Measurements from ENCODE around the gene PDE6B. TPM values are rescaled to one million over a fixed set of nuclear protein-coding genes. Genes with fewer than 3 reads are reported as not detected.
"Not testable (repeated sequence)": the region's sequence is repeated elsewhere in the genome, so short reads cannot be mapped to it uniquely, and the experiment has no call there.

PDE6B gene
- total and polyA plus RNA-seq, 10 donors, result 4.4 to 19.8 (median 11.8) TPM

DNA sequence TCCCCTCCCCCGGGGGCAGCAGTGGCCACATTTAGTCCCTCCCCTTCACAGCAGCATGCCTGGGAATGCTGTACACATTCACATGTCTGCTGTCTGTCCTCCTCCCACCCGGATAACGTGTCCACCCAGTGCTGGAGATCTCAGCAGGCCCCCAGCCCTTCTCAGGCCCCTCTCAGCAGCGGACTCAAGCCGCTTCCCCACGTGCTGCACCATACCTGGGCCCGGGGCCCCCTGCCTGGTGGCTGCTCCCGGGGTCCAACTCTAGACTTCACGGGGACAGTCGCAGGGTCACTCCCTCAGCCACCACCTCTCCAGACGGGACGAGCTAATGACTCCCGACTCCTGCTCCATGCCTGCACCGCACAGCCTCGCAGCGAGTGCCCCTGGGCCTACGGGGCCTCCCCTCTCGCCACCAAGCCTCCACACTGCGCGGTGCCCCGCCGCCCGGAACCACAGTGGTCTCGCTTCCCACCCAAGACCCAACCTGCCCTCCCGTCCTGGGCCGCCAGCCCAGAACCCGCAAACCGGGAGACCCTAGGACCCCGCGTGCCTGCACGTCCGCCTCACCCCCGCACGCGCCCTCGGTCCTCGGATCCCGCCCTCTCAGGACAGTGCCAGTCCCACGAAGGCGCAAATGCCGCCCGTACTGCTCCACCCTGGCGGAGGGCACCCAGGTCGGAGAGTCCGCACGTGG lies 79.0 kb downstream of the PDE6B start:
- Histone ChIP-seq H3K27ac (no peak overlapping the region), H3K4me1 (peaks cover 17 to 71% (median 39%) of the 10 kb centered on the region in 6 donors), H3K36me3 (peaks cover 0 to 6% (median 0%) of the 10 kb centered on the region in 6 donors), H3K4me3 (peak overlapping the region in 1 of 8 donors; percentile 90), H3K9me3 (no peaks in the 10 kb centered on the region), H3K27me3 (replicated peaks in 1 of 7) (no peaks in the 10 kb centered on the region)
- intact Hi-C loops (cut with DNase I; ENCODE audit: low total_unique reads), result no loop called here
- 90 to 97% (median 95%) methylated on average over 45 to 46 of the region's 46 CpGs for WGBS, 5 donors
- TF ChIP-seq, protein P1, sequence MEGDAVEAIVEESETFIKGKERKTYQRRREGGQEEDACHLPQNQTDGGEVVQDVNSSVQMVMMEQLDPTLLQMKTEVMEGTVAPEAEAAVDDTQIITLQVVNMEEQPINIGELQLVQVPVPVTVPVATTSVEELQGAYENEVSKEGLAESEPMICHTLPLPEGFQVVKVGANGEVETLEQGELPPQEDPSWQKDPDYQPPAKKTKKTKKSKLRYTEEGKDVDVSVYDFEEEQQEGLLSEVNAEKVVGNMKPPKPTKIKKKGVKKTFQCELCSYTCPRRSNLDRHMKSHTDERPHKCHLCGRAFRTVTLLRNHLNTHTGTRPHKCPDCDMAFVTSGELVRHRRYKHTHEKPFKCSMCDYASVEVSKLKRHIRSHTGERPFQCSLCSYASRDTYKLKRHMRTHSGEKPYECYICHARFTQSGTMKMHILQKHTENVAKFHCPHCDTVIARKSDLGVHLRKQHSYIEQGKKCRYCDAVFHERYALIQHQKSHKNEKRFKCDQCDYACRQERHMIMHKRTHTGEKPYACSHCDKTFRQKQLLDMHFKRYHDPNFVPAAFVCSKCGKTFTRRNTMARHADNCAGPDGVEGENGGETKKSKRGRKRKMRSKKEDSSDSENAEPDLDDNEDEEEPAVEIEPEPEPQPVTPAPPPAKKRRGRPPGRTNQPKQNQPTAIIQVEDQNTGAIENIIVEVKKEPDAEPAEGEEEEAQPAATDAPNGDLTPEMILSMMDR (IDR thresholded peaks at IDR 0.05 in 8 of 11, conservative IDR thresholded peaks at IDR 0.05 in 3 of 11), result no peak
- TF ChIP-seq POLR2A (IDR thresholded peaks at IDR 0.05) (no peak), POLR2AphosphoS5 (IDR thresholded peaks at IDR 0.05) (no peak)
- peak; percentile 89 for DNase-seq

DNA sequence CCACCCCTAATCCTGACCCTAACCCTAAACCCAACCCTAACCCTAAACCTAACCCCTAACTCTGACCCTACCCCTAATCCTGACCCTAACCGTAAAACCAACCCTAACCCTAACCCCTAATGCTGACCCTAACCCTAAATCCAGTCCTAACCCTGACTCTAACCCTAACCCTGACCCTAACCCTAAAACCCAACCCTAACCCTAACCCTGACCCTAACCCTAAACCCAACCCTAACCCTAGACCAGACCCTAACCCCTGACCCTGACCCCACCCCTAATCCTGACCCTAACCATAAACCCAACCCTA lies 79.6 kb downstream of the PDE6B start:
- peak overlapping the region in 4 of 8 donors; percentile 52 to 90 (median 75) for H3K4me3 ChIP-seq
- WGBS, 5 donors, result 95 to 100% (median 97%) methylated on average over 1 of the region's 1 CpG
- peak overlapping the region in 5 of 8 donors; percentile 88 to 97 (median 94) for H3K27ac ChIP-seq

DNA sequence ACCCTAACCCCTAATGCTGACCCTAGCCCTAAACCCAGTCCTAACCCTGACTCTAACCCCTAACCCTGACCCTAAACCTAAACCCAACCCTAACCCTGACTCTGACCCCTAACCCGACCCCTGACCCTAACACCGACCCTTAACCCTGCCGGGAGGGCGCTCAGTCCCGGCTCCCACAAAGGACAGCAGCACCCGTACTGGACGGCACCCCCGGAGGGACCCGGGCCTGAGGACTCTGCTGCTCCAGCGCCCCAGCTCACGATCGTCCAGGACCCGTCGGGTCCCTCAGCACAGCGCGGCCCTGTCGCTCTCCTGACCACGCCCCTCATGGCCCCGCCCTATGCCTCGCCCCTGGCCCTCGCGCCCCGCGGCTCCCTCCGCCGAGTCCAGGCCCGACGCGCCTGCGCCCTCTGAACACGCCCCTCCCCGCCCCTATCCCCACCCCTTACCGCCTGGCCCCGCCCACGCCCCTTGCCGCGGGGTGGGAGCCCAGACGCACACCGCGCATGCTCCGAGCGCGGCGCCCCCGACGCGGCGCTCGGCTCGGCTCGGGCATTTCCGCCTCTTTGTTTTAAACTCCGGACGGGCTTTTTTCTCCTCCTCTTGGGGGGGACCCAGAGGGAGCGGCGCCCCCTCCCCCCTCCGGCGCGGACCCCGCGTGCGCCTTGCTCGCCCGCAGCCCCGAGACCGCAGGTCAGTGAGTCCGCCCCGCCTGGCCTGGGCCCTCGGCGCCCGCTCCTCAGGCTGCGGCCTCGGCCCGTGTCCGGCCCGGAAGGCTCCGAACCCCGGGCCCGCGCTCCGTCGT lies 80.1 kb downstream of the PDE6B start, which contains the start of gene PCGF3:
Gene PCGF3 (plus strand): TSS at position 555 of the 805 bp plus-strand sequence. CDS start 27,849 bp downstream, outside the sequence.
- 2 to 4% (median 3%) methylated on average over 54 to 82 of the region's 82 CpGs for WGBS, 5 donors
- H3K4me1 ChIP-seq, result peaks cover 12 to 71% (median 39%) of the 10 kb centered on the region in 6 donors
- peak within 1 kb of the TSS; percentile 88 to 97 (median 94) for H3K27ac ChIP-seq
- H3K9me3 ChIP-seq, result no peaks in the 10 kb centered on the region
- peak; percentile 100 for DNase-seq
- peaks cover 0 to 11% (median 0%) of the 10 kb centered on the region in 6 donors for H3K36me3 ChIP-seq
- peak within 1 kb of the TSS; percentile 52 to 90 (median 75) for H3K4me3 ChIP-seq
- TF ChIP-seq POLR2A (IDR thresholded peaks at IDR 0.05) (peak in 1 of 3 donors; percentile 38), POLR2AphosphoS5 (IDR thresholded peaks at IDR 0.05) (peak; percentile 92)
- TF ChIP-seq, protein P1 (IDR thresholded peaks at IDR 0.05 in 8 of 11, conservative IDR thresholded peaks at IDR 0.05 in 3 of 11), result no peak
- H3K27me3 ChIP-seq (replicated peaks in 1 of 7), result no peaks in the 10 kb centered on the region
- intact Hi-C loops (cut with DNase I; ENCODE audit: low total_unique reads), result no loop called here

More for the DNA sequence above, 79.6 kb downstream of the PDE6B start:
- peaks cover 13 to 71% (median 38%) of the 10 kb centered on the region in 6 donors for H3K4me1 ChIP-seq
- H3K36me3 ChIP-seq, result peaks cover 0 to 6% (median 0%) of the 10 kb centered on the region in 6 donors
- H3K9me3 ChIP-seq, result no peaks in the 10 kb centered on the region
- H3K27me3 ChIP-seq (replicated peaks in 1 of 7), result no peaks in the 10 kb centered on the region
- TF ChIP-seq, protein P1 (IDR thresholded peaks at IDR 0.05 in 8 of 11, conservative IDR thresholded peaks at IDR 0.05 in 3 of 11), result no peak
- TF ChIP-seq POLR2A (IDR thresholded peaks at IDR 0.05) (no peak), POLR2AphosphoS5 (IDR thresholded peaks at IDR 0.05) (no peak)
- no peak for DNase-seq
- intact Hi-C loops (cut with DNase I; ENCODE audit: low total_unique reads), result no loop called here

DNA sequence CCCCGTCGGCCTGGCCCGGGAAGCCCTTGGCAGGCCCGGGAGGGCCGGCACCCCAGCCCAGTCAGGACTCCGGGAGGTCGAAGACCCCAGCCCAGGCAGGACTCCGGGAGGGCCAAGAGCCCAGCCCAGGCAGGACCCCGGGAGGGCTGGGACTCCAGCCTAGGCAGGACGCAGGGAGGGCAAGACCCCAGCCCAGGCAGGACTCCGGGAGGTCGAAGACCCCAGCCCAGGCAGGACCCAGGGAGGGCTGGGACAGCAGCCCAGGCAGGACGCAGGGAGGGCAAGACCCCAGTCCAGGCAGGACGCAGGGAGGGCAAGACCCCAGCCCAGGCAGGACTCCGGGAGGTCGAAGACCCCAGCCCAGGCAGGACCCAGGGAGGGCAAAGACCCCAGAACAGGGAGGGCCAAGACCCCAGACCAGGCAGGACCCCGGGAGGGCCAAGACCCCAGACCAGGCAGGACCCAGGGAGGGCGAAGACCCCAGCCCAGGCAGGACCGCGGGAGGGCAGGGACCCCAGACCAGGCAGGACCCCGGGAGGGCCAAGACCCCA lies 80.8 kb downstream of the PDE6B start:
- 0 to 8% (median 5%) methylated on average over 3 to 21 of the region's 21 CpGs for WGBS, 5 donors
- H3K27ac ChIP-seq, result peak overlapping the region; percentile 88 to 97 (median 94)

More for the DNA sequence above, 80.8 kb downstream of the PDE6B start:
- Histone ChIP-seq H3K4me3 (peak overlapping the region; percentile 52 to 90 (median 75)), H3K4me1 (peaks cover 12 to 71% (median 42%) of the 10 kb centered on the region in 6 donors), H3K36me3 (peaks cover 0 to 17% (median 0%) of the 10 kb centered on the region in 6 donors)
- DNase-seq; H3K27me3 ChIP-seq (replicated peaks in 1 of 7); intact Hi-C loops (cut with DNase I; ENCODE audit: low total_unique reads); H3K9me3 ChIP-seq: not testable (repeated sequence)
